ENCODE measurements around the gene FADS2.
A peak's percentile ranks its signal among the peaks of the same experiment; 100 is the strongest.

FADS2 gene

GRCh38 chr11:61795876-61796526 is 32.1 kb upstream of the FADS2 start:
- no peak for DNase-seq (ENCODE audit: low read depth)

DNA sequence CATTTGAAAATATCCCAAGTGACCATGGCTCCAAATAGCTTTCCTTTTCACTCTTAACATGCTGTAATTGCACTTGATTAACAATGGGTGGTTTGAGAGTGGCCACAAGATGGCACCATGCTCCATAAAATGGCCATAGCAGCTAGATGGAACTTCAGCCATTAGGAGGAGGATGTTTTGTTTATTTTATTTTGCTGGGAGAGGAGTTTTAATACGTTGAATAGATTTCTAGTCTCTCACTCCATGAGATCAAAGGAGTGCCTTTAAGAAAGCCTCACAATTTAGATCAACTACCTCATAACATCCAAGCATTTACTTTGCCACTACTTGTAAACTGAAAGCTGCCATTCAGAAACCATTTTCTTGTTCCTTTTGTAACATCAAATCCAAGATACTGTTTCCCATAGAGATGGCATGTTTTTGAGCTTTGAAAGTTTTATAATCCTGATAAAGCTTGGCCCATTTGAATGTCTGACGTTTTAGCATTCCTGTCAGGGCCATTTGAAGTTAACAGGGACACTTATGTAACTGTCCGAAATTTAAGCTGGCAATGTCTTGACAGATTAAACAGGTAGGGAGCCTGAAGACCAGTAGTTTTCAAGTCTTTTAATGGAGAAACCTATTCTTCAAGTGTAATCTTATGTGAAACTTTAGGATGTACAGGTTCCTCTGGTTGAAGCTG is 30.7 kb upstream of the FADS2 start:
- DNase-seq (ENCODE audit: low read depth), result peak; percentile 82

GRCh38 chr11:61799665-61800284 is 28.3 kb upstream of the FADS2 start:
- DNase-seq (ENCODE audit: low read depth), result no peak

- DNase-seq (ENCODE audit: low read depth), result no peak
Observed at GRCh38 chr11:61800331-61801281, 27.5 kb upstream of the FADS2 start.

- DNase-seq (ENCODE audit: low read depth), result no peak
Observed at GRCh38 chr11:61802605-61803004, 25.5 kb upstream of the FADS2 start.

DNA sequence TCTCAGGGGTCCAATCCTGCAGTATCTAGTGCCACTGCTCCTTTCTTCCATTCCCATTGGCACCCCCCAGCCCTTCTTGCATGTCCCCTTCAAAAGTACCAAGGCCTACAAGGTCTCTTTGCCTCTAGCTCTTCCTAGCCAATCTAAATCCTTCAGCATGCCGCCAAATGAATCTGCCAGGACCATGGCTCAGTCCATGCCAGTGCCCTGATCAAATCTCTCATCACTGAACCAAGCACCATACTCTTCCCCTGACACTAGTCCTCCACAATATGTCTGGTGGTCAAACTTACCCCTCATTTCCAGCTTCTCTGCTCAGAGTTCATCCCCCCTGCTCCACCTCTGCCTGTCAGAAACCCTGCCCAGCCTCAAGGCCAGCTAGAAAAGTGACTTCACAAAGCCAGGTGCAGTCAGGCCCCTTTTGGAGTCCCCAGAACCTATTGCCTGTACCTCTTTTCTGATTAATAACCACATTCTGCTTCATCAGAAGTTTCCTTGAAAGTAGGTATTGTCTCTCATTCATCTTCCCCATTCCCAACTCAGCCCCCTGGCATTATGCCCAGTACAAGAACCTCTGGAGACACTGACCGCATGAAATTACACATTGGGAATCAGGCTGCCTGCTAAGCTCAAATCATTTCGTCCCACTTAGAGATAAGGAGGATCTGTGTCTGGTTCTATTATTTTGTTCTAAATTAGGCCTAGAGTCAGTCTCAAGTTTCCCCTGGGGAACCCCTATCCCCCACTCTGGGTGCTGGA is 24.0 kb upstream of the FADS2 start:
- DNase-seq (ENCODE audit: low read depth), result no peak

GRCh38 chr11:61805146-61805545 is 23.0 kb upstream of the FADS2 start:
- no peak for DNase-seq (ENCODE audit: low read depth)

- DNase-seq (ENCODE audit: low read depth), result no peak
Observed at GRCh38 chr11:61806785-61807184, 21.3 kb upstream of the FADS2 start.

GRCh38 chr11:61810671-61811175 is 17.4 kb upstream of the FADS2 start:
- no peak for DNase-seq (ENCODE audit: low read depth)

GRCh38 chr11:61811831-61812230 is 16.3 kb upstream of the FADS2 start:
- DNase-seq (ENCODE audit: low read depth), result no peak

GRCh38 chr11:61812736-61813411 is 15.2 kb upstream of the FADS2 start:
- no peak for DNase-seq (ENCODE audit: low read depth)

- no peak for DNase-seq (ENCODE audit: low read depth)
Observed at GRCh38 chr11:61814247-61814957, 13.7 kb upstream of the FADS2 start.

- DNase-seq (ENCODE audit: low read depth), result peak; percentile 97
Observed at GRCh38 chr11:61814958-61815789, 12.9 kb upstream of the FADS2 start.

DNA sequence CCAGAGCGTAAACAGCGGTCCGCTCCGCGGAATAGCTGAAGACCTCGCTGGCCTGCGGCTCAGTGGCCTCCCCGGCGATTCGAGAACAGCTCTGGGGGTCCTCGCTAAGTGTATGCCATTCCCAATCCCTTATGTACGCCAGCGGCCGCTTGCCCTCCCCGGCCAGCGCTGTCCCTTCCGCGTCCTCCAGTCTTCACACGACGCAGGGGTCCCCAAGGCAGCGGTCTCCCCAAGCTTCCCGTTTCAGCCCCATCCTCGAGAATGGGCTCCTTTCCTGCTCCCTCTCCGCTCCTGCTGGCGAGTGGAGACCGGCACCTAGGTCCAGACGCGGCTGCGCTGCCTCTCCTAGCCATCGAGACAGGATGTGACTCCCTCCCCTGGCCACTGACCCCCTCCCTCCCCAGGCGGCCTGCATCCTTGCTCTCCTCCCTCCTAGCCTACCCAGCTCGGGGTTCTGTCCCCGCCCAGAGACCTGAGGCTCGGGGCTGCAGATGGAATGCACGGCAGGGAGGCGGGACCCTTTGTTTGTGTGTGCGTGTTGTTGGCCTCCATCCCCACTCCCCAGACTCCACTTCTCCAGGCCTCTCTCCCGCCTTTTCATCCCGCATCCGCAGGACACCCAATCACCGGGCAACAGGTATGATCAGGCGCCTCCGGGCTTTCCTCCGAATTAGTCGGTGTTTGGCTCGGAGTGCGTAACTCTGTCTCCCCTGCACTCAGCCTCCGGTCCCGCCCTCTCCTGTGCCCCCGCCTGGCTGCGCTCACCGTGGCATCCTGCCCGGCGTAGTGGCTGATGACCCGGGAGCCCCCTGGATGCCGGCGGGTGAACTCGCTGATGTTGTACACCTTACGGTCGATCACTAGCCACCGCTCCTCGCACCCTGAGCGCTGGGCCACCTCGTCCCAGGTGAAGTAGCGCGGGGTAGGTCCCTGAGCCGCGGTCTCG is 12.0 kb upstream of the FADS2 start:
- peak; percentile 50 for DNase-seq (ENCODE audit: low read depth)

GRCh38 chr11:61816736-61817455 is 11.2 kb upstream of the FADS2 start, which contains the start of gene FADS1:
TSS of gene FADS1 (minus strand) at chr11:61817003. CDS start at chr11:61816929, 74 bp downstream.
- peak; percentile 91 for DNase-seq (ENCODE audit: low read depth)

DNA sequence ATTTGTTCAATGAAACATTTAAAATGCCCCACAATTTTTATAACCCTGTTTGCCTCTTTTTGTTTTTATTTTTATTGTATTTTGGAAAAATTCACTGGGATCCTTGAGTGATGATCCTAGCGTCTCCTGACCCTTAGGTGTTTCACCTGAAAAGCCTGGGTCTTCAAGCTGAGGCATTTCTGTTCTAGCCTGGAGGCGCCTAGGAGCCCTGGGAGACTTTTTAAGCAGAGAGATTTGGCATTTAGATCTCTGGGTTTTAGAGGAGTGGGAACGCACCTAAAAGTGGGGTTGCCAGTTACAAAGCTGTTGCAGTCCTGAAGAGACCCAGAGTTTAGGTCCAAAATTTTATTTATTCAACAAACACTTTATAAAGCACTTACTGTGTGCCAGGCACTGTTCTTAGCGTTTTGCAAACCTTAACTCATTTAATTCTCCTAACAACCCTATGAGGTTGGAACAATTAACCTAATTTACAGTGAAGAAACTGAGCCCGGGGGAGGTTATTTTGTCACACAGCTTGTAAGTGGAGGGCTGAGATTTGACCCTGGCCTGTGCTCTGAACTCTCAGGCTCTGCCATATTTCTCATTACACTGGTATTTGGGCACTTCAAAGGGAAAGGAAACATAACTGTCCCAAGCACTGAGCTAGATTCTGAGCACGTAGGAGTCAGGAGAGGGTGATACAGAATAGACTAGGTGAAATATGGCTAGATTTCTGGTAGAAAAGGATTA is 10.5 kb upstream of the FADS2 start:
- no peak for DNase-seq (ENCODE audit: low read depth)

Data from fibroblast of the conjunctiva (primary cell).